ENCODE results near the gene ARL2BP. TPM values are rescaled to one million over a fixed set of nuclear protein-coding genes. Genes with fewer than 3 reads are reported as not detected.

The ARL2BP gene
- total and polyA plus RNA-seq, 2 of the 13 experiments (the other 11 are each of a cell fraction or from before 2014, with no cell fraction given), result 64.3 to 67.6 TPM

- 97% methylated on average over 10 of the region's 10 CpGs for WGBS (ENCODE audit: low lambda C conversion rate)
- H3K4me3 ChIP-seq (replicated peaks in 1 of 3; ENCODE audit: insufficient read depth in 1 of 3, low read depth in 2 of 3, low read length in 3 of 3), result no peak overlapping the region
- ChIA-PET POLR2A (interaction anchor here (1.6 kb wide), 1 partner anchor 10 kb away, joined by 10 read pairs; the partner anchor contains the start of gene ARL2BP), CTCF (ENCODE audit: low intra/inter-chr PET ratio, low total read pairs) (interaction anchor here (0.6 kb wide), 1 partner anchor 24 kb away, joined by 3 read pairs; no protein-coding TSS in a partner anchor)
- no TSS peak for BruUV-seq (replicated peaks)
- in situ Hi-C loops (cut with HindIII; ENCODE audit: extremely low pct_ligation_motif_present, low pct_unique_long_range_greater_than_20kb), result no loop called here
- intact Hi-C loops (cut with micrococcal nuclease; ENCODE audit: unreplicated experiment), result no loop called here
- no peak overlapping the region for H2AFZ ChIP-seq (ENCODE audit: low read length)
- peaks cover 30 to 60% of the 10 kb centered on the region in 2 experiments for H3K36me3 ChIP-seq (replicated peaks in 1 of 2; ENCODE audit: control insufficient read depth in 1 of 2, insufficient read depth in 2 of 2, low read length in 2 of 2)
- H3K27ac ChIP-seq (ENCODE audit: extremely low read length, insufficient read depth, low read length), result no peak overlapping the region
- no peaks in the 10 kb centered on the region for H3K9me3 ChIP-seq (ENCODE audit: low read length)
- no peak for TF ChIP-seq ZNF20 (CRISPR knock-in tag; IDR thresholded peaks at IDR 0.05)
- no peak for TF ChIP-seq NFE2L1 (CRISPR knock-in tag; IDR thresholded peaks at IDR 0.05; ENCODE audit: borderline replicate concordance)
- TF ChIP-seq, protein P1, sequence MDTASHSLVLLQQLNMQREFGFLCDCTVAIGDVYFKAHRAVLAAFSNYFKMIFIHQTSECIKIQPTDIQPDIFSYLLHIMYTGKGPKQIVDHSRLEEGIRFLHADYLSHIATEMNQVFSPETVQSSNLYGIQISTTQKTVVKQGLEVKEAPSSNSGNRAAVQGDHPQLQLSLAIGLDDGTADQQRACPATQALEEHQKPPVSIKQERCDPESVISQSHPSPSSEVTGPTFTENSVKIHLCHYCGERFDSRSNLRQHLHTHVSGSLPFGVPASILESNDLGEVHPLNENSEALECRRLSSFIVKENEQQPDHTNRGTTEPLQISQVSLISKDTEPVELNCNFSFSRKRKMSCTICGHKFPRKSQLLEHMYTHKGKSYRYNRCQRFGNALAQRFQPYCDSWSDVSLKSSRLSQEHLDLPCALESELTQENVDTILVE (CRISPR knock-in tag; IDR thresholded peaks at IDR 0.05), result no peak
- TF ChIP-seq TBP (CRISPR knock-in tag; IDR thresholded peaks at IDR 0.05), result no peak
- TF ChIP-seq ZNF468 (CRISPR knock-in tag; IDR thresholded peaks at IDR 0.05), result no peak
- TF ChIP-seq CENPX (CRISPR knock-in tag; IDR thresholded peaks at IDR 0.05), result no peak
- TF ChIP-seq, protein P2, sequence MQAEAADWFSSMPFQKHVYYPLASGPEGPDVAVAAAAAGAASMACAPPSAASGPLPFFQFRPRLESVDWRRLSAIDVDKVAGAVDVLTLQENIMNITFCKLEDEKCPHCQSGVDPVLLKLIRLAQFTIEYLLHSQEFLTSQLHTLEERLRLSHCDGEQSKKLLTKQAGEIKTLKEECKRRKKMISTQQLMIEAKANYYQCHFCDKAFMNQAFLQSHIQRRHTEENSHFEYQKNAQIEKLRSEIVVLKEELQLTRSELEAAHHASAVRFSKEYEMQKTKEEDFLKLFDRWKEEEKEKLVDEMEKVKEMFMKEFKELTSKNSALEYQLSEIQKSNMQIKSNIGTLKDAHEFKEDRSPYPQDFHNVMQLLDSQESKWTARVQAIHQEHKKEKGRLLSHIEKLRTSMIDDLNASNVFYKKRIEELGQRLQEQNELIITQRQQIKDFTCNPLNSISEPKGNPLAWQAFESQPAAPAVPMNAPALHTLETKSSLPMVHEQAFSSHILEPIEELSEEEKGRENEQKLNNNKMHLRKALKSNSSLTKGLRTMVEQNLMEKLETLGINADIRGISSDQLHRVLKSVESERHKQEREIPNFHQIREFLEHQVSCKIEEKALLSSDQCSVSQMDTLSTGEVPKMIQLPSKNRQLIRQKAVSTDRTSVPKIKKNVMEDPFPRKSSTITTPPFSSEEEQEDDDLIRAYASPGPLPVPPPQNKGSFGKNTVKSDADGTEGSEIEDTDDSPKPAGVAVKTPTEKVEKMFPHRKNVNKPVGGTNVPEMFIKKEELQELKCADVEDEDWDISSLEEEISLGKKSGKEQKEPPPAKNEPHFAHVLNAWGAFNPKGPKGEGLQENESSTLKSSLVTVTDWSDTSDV (CRISPR knock-in tag; IDR thresholded peaks at IDR 0.05), result no peak
- TF ChIP-seq, protein P3, sequence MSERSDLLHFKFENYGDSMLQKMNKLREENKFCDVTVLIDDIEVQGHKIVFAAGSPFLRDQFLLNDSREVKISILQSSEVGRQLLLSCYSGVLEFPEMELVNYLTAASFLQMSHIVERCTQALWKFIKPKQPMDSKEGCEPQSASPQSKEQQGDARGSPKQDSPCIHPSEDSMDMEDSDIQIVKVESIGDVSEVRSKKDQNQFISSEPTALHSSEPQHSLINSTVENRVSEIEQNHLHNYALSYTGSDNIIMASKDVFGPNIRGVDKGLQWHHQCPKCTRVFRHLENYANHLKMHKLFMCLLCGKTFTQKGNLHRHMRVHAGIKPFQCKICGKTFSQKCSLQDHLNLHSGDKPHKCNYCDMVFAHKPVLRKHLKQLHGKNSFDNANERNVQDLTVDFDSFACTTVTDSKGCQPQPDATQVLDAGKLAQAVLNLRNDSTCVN (CRISPR knock-in tag; IDR thresholded peaks at IDR 0.05; ENCODE audit: borderline replicate concordance), result no peak
- no peak for TF ChIP-seq ZBTB38 (CRISPR knock-in tag; IDR thresholded peaks at IDR 0.05)
- no peak for TF ChIP-seq E2F5 (CRISPR knock-in tag; conservative IDR thresholded peaks at IDR 0.05)
- TF ChIP-seq IKZF5 (CRISPR knock-in tag; IDR thresholded peaks at IDR 0.05), result no peak
- TF ChIP-seq PAWR (CRISPR knock-in tag; IDR thresholded peaks at IDR 0.05; ENCODE audit: borderline replicate concordance), result no peak
- no peak for TF ChIP-seq ZFY (CRISPR knock-in tag; IDR thresholded peaks at IDR 0.05)
- no peak for TF ChIP-seq CBX1 (IDR thresholded peaks at IDR 0.05; ENCODE audit: low read depth)
- TF ChIP-seq ZNF430 (CRISPR knock-in tag; IDR thresholded peaks at IDR 0.05), result no peak
- H4K20me1 ChIP-seq (ENCODE audit: insufficient read depth, low read length), result no peaks in the 10 kb centered on the region
- no peak overlapping the region for H3K4me2 ChIP-seq (ENCODE audit: low read depth, low read length)
- FAIRE-seq, result no peak
- H3K4me1 ChIP-seq (ENCODE audit: insufficient read depth, low read length), result peaks cover 23% of the 10 kb centered on the region
- DNase-seq (ENCODE audit: low spot score), result no peak
- H3K9ac ChIP-seq (ENCODE audit: insufficient read depth, low read depth, low read length), result no peak overlapping the region
- no peak for ATAC-seq
- no peaks in the 10 kb centered on the region for H3K27me3 ChIP-seq (ENCODE audit: control insufficient read depth in 1 of 2, insufficient read depth in 2 of 2, low read length in 2 of 2)
- H3K79me2 ChIP-seq (ENCODE audit: insufficient read depth, low read length), result no peaks in the 10 kb centered on the region
These were observed 10.8 kb downstream of the ARL2BP start for GRCh38 chr16:57255686-57256415.
